ENCODE measurements around the gene PHEX. TPM values are rescaled to one million over a fixed set of nuclear protein-coding genes. Genes with fewer than 3 reads are reported as not detected.
A peak's percentile ranks its signal among the peaks of the same experiment; 100 is the strongest.

The PHEX gene
- total RNA-seq, 1 donor, result 1.4 TPM

DNA sequence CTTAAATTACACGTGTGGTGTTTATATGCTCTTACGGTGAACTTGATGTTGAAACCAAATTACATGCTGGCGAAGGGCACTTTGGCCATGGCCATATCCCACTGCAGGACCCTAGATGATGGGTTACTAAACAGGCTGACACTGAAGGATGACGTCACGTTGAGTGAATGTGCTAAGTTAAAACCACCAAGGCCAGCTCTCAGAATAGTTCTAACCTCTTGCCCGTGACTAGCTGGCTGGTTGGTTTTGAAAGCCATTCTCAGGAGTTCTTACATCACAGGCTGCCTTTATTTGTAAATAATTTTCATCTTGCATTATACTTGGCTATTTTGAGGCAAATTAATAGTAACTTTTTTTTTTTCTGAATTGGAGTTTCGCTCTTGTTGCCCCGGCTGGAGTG is 41.3 kb upstream of the PHEX start:
- Histone ChIP-seq H3K27me3 (ENCODE audit: insufficient read depth, low read length) (no peaks in the 10 kb centered on the region), H2AFZ (ENCODE audit: low read length) (no peak overlapping the region), H3K9me3 (ENCODE audit: low read depth, low read length) (no peaks in the 10 kb centered on the region), H3K4me3 (ENCODE audit: insufficient read depth, low read length) (no peak overlapping the region), H3K4me2 (ENCODE audit: insufficient read depth, low read length) (no peak overlapping the region), H3K4me1 (ENCODE audit: insufficient read depth, low read length) (no peaks in the 10 kb centered on the region), H3K79me2 (ENCODE audit: insufficient read depth, low read length) (peaks cover 2% of the 10 kb centered on the region), H3K36me3 (ENCODE audit: insufficient read depth, low read length) (peaks cover 34% of the 10 kb centered on the region), H3K27ac (ENCODE audit: low read depth, low read length) (no peak overlapping the region), H4K20me1 (ENCODE audit: insufficient read depth, low read length) (peaks cover 2% of the 10 kb centered on the region)
- DNase-seq (ENCODE audit: insufficient read length, low spot score, missing footprints), result peak; percentile 22
- TF ChIP-seq, protein P1, sequence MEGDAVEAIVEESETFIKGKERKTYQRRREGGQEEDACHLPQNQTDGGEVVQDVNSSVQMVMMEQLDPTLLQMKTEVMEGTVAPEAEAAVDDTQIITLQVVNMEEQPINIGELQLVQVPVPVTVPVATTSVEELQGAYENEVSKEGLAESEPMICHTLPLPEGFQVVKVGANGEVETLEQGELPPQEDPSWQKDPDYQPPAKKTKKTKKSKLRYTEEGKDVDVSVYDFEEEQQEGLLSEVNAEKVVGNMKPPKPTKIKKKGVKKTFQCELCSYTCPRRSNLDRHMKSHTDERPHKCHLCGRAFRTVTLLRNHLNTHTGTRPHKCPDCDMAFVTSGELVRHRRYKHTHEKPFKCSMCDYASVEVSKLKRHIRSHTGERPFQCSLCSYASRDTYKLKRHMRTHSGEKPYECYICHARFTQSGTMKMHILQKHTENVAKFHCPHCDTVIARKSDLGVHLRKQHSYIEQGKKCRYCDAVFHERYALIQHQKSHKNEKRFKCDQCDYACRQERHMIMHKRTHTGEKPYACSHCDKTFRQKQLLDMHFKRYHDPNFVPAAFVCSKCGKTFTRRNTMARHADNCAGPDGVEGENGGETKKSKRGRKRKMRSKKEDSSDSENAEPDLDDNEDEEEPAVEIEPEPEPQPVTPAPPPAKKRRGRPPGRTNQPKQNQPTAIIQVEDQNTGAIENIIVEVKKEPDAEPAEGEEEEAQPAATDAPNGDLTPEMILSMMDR (IDR thresholded peaks at IDR 0.05; ENCODE audit: extremely low read depth, low read depth, low read length), result no peak

DNA sequence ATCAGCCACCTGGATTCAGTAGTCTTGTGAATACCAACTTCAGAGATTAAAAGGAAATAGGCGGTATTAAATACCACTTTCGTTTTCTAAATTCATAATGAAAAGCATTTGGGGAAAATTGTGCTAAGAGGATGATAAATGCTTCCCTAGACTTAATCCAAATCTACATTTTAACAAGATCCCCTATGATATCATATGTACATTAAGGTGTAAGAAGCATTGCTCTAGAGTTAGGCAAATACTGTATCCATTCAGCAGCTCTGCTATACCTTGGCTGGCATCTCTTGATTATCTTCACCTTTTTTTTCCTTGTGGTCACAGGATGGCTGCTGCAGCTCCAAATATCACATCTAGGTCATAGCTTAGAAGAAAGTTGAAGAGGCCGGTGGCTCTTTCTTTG is 40.6 kb upstream of the PHEX start:
- H3K4me3 ChIP-seq (ENCODE audit: insufficient read depth, low read length), result no peak overlapping the region
- DNase-seq (ENCODE audit: insufficient read length, low spot score, missing footprints), result no peak
- H3K36me3 ChIP-seq (ENCODE audit: insufficient read depth, low read length), result peaks cover 32% of the 10 kb centered on the region
- no peaks in the 10 kb centered on the region for H3K4me1 ChIP-seq (ENCODE audit: insufficient read depth, low read length)
- H2AFZ ChIP-seq (ENCODE audit: low read length), result no peak overlapping the region
- no peak overlapping the region for H3K27ac ChIP-seq (ENCODE audit: low read depth, low read length)
- no peaks in the 10 kb centered on the region for H3K27me3 ChIP-seq (ENCODE audit: insufficient read depth, low read length)
- peaks cover 2% of the 10 kb centered on the region for H3K79me2 ChIP-seq (ENCODE audit: insufficient read depth, low read length)
- H3K4me2 ChIP-seq (ENCODE audit: insufficient read depth, low read length), result no peak overlapping the region
- H3K9me3 ChIP-seq (ENCODE audit: low read depth, low read length), result no peaks in the 10 kb centered on the region
- peaks cover under 1% of the 10 kb centered on the region for H4K20me1 ChIP-seq (ENCODE audit: insufficient read depth, low read length)
- TF ChIP-seq, protein P1 (IDR thresholded peaks at IDR 0.05; ENCODE audit: extremely low read depth, low read depth, low read length), result no peak

DNA sequence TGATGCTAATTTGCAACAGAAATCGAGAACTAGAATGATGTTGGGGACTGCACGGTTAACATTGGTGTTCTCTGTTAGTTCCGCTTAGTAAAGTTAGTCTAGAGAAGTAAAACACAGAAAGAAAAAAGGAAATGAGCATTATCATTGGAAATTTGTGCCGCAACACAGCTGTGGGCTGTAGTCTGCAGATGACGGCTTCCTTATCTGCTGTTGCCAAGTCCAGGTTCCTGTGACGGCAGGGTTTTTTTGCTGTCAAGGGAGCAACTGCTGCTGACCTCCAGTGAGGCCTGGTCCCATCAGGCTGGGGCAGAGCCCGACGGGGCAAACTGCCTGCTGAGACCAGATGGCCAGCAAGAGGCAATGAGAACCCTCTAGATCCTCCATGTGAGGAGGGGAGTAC is 38.9 kb upstream of the PHEX start:
- TF ChIP-seq, protein P1 (IDR thresholded peaks at IDR 0.05; ENCODE audit: extremely low read depth, low read depth, low read length), result no peak
- H3K36me3 ChIP-seq (ENCODE audit: insufficient read depth, low read length), result peaks cover 20% of the 10 kb centered on the region

DNA sequence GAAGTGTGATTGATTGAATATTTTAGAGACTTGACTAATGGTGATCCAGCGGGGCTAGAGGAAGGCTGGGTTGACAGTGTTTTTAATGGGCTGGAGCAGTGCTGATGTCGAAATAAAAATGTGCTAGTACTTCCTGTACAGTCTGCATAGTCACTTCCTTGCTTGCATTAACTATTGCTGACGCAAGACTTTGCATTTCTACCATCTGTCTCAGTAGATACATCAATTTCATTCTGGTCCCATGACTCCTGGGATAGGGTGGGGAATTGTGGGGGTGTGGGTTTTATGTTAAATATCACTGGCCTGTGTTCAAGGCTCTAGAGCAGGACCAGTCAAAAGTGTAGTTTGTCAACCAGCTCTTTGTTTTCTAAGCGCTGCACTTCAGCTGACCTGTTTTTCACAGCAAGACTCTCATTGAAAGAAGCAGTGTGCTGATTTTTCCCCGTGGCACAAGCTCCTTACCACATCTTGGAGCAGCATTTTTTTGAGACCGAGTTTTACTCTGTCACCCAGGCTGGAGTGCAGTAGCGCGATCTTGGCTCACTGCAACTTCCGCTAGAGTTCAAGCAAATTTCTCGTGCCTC is 35.2 kb upstream of the PHEX start:
- Histone ChIP-seq H4K20me1 (ENCODE audit: insufficient read depth, low read length) (no peaks in the 10 kb centered on the region), H3K36me3 (ENCODE audit: insufficient read depth, low read length) (peaks cover 13% of the 10 kb centered on the region), H3K9me3 (ENCODE audit: low read depth, low read length) (no peaks in the 10 kb centered on the region), H3K4me3 (ENCODE audit: insufficient read depth, low read length) (no peak overlapping the region), H2AFZ (ENCODE audit: low read length) (no peak overlapping the region), H3K27me3 (ENCODE audit: insufficient read depth, low read length) (no peaks in the 10 kb centered on the region), H3K4me1 (ENCODE audit: insufficient read depth, low read length) (no peaks in the 10 kb centered on the region), H3K27ac (ENCODE audit: low read depth, low read length) (peak overlapping the region; percentile 39), H3K4me2 (ENCODE audit: insufficient read depth, low read length) (no peak overlapping the region), H3K79me2 (ENCODE audit: insufficient read depth, low read length) (no peaks in the 10 kb centered on the region)
- peak; percentile 30 for DNase-seq (ENCODE audit: insufficient read length, low spot score, missing footprints)
- TF ChIP-seq, protein P1 (IDR thresholded peaks at IDR 0.05; ENCODE audit: extremely low read depth, low read depth, low read length), result no peak

More for the DNA sequence above, 38.9 kb upstream of the PHEX start:
- Histone ChIP-seq H3K27ac (ENCODE audit: low read depth, low read length) (no peak overlapping the region), H3K27me3 (ENCODE audit: insufficient read depth, low read length) (no peaks in the 10 kb centered on the region), H2AFZ (ENCODE audit: low read length) (no peak overlapping the region), H4K20me1 (ENCODE audit: insufficient read depth, low read length) (no peaks in the 10 kb centered on the region), H3K4me2 (ENCODE audit: insufficient read depth, low read length) (no peak overlapping the region), H3K4me3 (ENCODE audit: insufficient read depth, low read length) (no peak overlapping the region), H3K9me3 (ENCODE audit: low read depth, low read length) (no peaks in the 10 kb centered on the region), H3K4me1 (ENCODE audit: insufficient read depth, low read length) (no peaks in the 10 kb centered on the region), H3K79me2 (ENCODE audit: insufficient read depth, low read length) (peaks cover 2% of the 10 kb centered on the region)
- DNase-seq (ENCODE audit: insufficient read length, low spot score, missing footprints), result no peak
